ENCODE data around the gene XCL2.

Gene XCL2

DNA sequence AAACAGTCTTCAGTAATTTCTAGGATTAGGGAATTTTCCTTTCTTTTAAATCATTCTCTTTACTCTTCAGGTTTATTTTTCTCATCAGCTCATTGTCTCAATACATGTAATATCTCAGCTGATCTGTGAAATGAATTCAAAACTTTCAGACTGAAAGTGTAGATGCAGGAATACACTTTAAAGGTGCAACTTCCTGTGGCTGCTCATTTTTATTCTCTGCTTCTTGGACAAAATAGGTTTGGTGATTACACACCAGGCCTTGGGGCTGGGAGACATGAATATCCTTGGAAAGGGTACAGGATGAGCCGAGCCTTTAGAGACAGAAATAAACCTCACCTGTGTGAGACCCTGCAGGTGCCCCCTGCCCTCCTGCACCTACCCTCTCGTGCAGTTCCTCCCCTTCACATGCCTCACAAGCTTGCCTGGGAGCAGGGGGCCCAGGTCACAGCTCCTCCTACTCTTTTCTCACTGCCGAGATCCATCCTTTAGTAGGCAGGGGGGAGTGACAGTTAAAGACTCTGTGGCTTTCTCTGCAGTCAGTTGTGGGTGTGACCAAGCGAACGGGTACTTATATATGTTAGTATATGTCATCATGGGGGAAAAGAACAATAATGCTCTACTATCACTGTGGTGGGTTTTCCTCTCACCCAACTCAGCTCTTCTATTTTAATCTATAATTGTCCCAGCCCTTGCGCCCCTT is 23.6 kb downstream of the XCL2 start:
- Histone ChIP-seq H3K4me3 (ENCODE audit: low read depth in 1 of 2, low read length in 1 of 2) (no peak overlapping the region), H3K9me3 (no peaks in the 10 kb centered on the region), H3K27ac (no peak overlapping the region), H3K27me3 (no peaks in the 10 kb centered on the region), H3K4me1 (ENCODE audit: control insufficient read depth in 1 of 2, insufficient read depth in 1 of 2, low read depth in 1 of 2, low read length in 1 of 2) (peaks cover 17 to 23% of the 10 kb centered on the region in 2 experiments), H3K36me3 (no peaks in the 10 kb centered on the region)
- TF ChIP-seq, protein P1, sequence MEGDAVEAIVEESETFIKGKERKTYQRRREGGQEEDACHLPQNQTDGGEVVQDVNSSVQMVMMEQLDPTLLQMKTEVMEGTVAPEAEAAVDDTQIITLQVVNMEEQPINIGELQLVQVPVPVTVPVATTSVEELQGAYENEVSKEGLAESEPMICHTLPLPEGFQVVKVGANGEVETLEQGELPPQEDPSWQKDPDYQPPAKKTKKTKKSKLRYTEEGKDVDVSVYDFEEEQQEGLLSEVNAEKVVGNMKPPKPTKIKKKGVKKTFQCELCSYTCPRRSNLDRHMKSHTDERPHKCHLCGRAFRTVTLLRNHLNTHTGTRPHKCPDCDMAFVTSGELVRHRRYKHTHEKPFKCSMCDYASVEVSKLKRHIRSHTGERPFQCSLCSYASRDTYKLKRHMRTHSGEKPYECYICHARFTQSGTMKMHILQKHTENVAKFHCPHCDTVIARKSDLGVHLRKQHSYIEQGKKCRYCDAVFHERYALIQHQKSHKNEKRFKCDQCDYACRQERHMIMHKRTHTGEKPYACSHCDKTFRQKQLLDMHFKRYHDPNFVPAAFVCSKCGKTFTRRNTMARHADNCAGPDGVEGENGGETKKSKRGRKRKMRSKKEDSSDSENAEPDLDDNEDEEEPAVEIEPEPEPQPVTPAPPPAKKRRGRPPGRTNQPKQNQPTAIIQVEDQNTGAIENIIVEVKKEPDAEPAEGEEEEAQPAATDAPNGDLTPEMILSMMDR (IDR thresholded peaks at IDR 0.05): no peak

DNA sequence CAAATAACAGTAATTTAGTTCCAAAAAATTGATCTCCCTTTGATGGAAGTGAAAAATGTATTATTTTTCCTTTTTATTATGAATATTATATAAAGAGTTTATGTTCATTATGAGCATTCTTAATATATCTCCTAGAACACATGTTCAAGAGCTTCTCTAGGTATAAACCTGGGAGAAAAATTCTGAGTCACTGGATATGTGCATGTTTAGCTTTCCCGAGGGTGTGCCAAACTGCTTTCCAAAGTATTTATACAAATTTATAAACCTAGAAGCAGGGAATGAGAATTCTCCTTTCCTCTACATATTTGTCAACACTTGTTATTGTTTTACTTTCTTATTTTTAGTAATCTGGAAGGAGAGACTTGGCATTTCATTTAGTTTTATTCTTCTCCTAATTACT is 25.0 kb downstream of the XCL2 start:
- H3K36me3 ChIP-seq: no peaks in the 10 kb centered on the region
- H3K4me1 ChIP-seq (ENCODE audit: control insufficient read depth in 1 of 2, insufficient read depth in 1 of 2, low read depth in 1 of 2, low read length in 1 of 2): peaks cover 17 to 23% of the 10 kb centered on the region in 2 experiments

DNA sequence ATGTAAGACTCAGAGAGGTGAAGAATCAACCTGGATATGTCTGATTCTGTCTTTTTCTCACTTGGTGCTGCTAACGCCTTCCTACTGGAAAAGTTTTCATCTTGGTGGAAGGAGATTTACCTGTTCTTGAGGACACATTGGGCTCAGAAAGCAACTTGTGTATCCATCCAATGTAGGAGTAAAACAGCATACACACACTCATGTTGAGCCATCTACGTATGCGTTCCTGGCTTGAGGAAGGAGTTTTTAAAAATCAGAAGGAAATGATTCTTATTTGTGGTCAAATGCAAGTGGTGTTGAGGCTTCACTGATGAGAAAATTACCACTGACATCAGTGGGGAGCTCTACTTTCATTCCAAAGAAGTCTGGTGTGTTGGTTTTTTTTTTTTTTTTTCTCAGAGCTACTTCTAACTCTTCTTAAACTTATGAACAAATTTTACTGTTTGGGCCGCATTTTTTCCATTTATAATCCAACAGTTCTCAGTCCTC is 25.6 kb downstream of the XCL2 start:
- Histone ChIP-seq H3K36me3 (no peaks in the 10 kb centered on the region), H3K27ac (no peak overlapping the region), H3K27me3 (no peaks in the 10 kb centered on the region), H3K4me3 (ENCODE audit: low read depth in 1 of 2, low read length in 1 of 2) (no peak overlapping the region), H3K4me1 (ENCODE audit: control insufficient read depth in 1 of 2, insufficient read depth in 1 of 2, low read depth in 1 of 2, low read length in 1 of 2) (peaks cover 17 to 23% of the 10 kb centered on the region in 2 experiments), H3K9me3 (no peaks in the 10 kb centered on the region)
- TF ChIP-seq, protein P1 (IDR thresholded peaks at IDR 0.05): no peak

More for the DNA sequence above, 25.0 kb downstream of the XCL2 start:
- no peaks in the 10 kb centered on the region for H3K9me3 ChIP-seq
- no peak overlapping the region for H3K27ac ChIP-seq
- H3K27me3 ChIP-seq: no peaks in the 10 kb centered on the region
- H3K4me3 ChIP-seq (ENCODE audit: low read depth in 1 of 2, low read length in 1 of 2): no peak overlapping the region
- TF ChIP-seq, protein P1 (IDR thresholded peaks at IDR 0.05): no peak

DNA sequence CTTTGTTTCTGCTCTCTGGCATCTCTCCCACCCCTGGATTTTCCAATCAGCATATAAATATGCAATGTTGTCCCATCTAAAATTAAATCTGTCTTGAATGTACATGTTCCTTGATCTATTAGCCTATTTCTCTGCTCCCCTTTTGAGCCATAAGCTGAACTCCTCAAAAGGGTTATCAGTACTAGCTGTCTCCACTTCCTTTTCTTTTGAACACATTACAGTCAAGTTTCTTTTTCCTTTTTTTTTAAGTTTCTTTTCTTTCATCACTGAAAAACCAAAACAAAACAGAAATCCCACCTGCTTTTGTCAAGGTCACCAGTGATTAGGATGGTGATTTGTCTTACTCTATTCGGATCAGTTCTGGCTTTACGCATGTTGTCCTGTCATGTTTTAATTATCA is 29.3 kb downstream of the XCL2 start:
- Histone ChIP-seq H3K27ac (no peak overlapping the region), H3K4me1 (ENCODE audit: control insufficient read depth in 1 of 2, insufficient read depth in 1 of 2, low read depth in 1 of 2, low read length in 1 of 2) (no peaks in the 10 kb centered on the region), H3K4me3 (ENCODE audit: low read depth in 1 of 2, low read length in 1 of 2) (no peak overlapping the region), H3K36me3 (no peaks in the 10 kb centered on the region), H3K9me3 (no peaks in the 10 kb centered on the region), H3K27me3 (no peaks in the 10 kb centered on the region)
- TF ChIP-seq, protein P1 (IDR thresholded peaks at IDR 0.05): no peak

DNA sequence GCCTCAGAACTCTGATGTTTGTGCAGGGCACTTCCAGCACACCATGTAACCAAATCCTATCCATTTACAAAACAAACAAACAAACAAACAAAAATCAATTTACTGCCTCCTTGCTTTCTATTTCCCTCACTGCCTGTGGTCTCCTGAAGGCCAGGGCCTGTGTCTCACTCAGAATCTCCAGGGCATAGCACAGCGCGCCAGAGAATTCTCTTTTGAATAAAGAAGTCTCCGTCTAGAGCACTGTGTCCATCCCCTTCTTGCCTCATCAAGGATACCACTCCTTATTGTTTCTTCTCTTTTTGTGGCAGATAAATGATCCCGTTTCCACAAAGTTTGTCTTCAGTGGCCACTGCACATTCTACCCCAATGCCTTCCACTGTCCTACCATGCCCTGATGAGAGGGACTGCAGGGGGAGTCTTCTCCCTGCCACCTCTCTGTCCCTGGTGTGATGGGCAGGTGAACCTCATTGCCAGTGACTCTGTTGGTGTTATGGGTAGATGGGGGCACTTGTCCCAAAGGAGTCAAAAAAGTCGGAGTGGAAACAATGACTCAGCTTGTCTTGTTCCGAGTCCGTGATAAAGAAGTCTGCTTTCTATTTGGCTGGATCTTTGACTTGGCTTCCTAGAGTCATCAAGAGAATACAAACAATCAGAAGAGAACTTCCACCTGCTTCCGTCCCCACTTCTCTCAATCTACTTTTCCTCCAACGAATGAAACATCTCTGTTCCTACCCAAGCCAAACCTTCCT is 30.0 kb downstream of the XCL2 start:
- Histone ChIP-seq H3K27me3 (no peaks in the 10 kb centered on the region), H3K36me3 (no peaks in the 10 kb centered on the region), H3K27ac (no peak overlapping the region), H3K4me1 (ENCODE audit: control insufficient read depth in 1 of 2, insufficient read depth in 1 of 2, low read depth in 1 of 2, low read length in 1 of 2) (no peaks in the 10 kb centered on the region), H3K4me3 (ENCODE audit: low read depth in 1 of 2, low read length in 1 of 2) (no peak overlapping the region), H3K9me3 (no peaks in the 10 kb centered on the region)
- TF ChIP-seq, protein P1 (IDR thresholded peaks at IDR 0.05): no peak
